HG03432 (cell line): Measurements from ENCODE around the gene PCDHA4.
"Not testable (repeated sequence)": the region's sequence is repeated elsewhere in the genome, so short reads cannot be mapped to it uniquely, and the experiment has no call there.

Experiments
- ATAC-seq: cut with Tn5 transposase; IDR thresholded peaks from one replicate; pipeline ENCODE4 v1.9.1; 2021; ENCODE audit warnings: mild to moderate bottlenecking, moderate library complexity; ENCODE audit not compliant: unreplicated experiment

Gene PCDHA4

GRCh38 chr5:140821375-140822280 lies 14.8 kb downstream of the PCDHA4 start, which contains the start of gene PCDHA5:
TSS of gene PCDHA5 (plus strand) at chr5:140821613.
- no peak for ATAC-seq

DNA sequence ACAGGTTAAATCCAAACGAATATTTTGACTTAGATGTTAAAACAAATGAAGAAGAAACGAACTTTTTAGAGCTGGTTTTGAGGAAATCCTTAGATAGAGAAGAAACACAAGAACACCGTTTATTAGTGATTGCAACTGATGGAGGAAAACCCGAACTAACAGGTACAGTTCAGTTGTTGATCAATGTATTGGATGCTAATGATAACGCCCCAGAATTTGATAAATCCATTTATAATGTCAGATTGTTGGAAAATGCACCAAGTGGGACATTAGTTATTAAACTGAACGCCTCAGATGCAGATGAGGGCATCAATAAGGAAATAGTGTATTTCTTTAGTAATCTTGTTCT lies 15.4 kb downstream of the PCDHA4 start:
- no peak for ATAC-seq

- not testable (repeated sequence) for ATAC-seq
These were observed 16.1 kb downstream of the PCDHA4 start for GRCh38 chr5:140822969-140823368.

DNA sequence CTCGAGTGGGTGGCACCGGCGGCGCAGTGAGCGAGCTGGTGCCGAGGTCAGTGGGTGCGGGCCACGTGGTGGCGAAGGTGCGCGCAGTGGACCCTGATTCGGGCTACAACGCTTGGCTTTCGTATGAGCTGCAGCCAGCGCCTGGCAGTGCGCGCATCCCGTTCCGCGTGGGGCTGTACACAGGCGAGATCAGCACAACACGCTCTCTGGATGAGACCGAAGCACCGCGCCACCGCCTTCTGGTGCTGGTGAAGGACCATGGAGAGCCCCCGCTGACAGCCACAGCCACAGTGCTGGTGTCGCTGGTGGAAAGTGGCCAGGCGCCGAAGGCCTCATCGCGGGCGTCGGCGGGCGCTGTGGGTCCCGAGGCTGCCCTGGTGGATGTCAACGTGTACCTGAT lies 16.6 kb downstream of the PCDHA4 start:
- no peak for ATAC-seq

DNA sequence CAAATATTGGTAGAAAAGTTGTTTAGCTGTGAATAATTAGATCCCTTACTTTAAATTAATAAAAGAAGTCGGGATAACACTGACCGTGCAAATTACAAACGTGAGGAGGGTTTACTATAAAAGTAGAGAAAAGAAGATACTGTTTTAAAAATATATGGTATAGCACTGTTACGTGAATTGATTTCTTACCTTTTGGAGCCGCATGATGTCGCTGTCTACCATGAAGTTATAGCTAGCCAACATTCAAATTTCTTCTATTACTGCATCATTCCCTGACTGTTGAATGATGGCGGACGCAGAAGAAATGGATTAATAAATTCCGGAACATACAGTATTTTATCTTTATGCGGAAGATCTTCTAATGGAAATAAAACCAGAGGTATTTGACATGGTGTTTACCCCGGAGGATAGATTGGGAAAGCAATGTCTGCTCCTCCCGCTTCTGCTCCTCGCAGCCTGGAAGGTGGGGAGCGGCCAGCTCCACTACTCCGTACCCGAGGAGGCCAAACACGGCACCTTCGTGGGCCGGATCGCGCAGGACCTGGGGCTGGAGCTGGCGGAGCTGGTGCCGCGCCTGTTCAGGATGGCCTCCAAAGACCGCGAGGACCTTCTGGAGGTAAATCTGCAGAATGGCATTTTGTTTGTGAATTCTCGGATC lies 21.0 kb downstream of the PCDHA4 start, which contains the start of gene PCDHA6:
PCDHA6 (plus strand) TSS at position 257 of the 658 bp plus-strand sequence; CDS start at position 389, 132 bp downstream.
- no peak for ATAC-seq

DNA sequence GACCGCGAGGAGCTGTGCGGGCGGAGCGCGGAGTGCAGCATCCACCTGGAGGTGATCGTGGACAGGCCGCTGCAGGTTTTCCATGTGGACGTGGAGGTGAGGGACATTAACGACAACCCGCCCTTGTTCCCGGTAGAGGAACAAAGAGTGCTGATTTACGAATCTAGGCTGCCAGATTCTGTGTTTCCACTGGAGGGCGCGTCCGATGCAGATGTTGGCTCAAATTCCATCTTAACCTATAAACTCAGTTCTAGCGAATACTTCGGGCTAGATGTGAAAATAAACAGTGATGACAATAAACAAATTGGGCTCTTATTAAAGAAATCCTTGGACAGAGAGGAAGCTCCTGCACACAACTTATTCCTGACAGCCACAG lies 21.5 kb downstream of the PCDHA4 start:
- no peak for ATAC-seq

GRCh38 chr5:140829511-140830501 lies 22.9 kb downstream of the PCDHA4 start:
- not testable (repeated sequence) for ATAC-seq

DNA sequence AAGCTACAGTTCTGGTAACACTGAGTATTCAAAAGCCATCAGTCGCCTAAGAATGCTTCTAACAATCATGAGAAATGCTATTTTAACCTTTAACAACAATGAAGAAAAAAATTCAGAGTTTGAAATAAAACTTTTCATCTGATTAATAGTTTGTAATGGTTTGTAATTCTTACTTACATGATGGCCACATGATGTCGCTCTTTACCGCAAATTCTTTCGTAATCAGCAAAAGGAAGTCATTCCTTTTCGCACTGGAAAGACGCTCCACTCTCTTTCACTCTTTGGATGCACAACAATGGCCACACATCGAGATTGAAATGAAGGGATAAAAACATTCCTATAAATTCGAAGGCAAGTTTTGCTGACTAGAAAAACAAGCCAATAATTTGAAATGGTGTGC lies 27.1 kb downstream of the PCDHA4 start, which contains the start of gene PCDHA7:
PCDHA7 (plus strand) TSS at position 277 of the 400 bp plus-strand sequence; CDS start at position 392, 115 bp downstream.
- no peak for ATAC-seq

DNA sequence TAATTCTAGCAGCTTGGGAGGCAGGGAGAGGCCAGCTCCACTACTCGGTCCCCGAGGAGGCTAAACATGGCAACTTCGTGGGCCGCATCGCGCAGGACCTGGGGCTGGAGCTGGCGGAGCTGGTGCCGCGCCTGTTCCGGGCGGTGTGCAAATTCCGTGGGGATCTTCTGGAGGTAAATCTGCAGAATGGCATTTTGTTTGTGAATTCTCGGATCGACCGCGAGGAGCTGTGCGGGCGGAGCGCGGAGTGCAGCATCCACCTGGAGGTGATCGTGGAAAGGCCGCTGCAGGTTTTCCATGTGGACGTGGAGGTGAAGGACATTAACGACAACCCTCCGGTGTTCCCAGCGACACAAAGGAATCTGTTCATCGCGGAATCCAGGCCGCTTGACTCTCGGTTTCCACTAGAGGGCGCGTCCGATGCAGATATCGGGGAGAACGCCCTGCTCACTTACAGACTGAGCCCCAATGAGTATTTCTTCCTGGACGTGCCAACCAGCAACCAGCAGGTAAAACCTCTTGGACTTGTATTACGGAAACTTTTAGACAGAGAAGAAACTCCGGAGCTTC lies 27.7 kb downstream of the PCDHA4 start:
- ATAC-seq = not testable (repeated sequence)

DNA sequence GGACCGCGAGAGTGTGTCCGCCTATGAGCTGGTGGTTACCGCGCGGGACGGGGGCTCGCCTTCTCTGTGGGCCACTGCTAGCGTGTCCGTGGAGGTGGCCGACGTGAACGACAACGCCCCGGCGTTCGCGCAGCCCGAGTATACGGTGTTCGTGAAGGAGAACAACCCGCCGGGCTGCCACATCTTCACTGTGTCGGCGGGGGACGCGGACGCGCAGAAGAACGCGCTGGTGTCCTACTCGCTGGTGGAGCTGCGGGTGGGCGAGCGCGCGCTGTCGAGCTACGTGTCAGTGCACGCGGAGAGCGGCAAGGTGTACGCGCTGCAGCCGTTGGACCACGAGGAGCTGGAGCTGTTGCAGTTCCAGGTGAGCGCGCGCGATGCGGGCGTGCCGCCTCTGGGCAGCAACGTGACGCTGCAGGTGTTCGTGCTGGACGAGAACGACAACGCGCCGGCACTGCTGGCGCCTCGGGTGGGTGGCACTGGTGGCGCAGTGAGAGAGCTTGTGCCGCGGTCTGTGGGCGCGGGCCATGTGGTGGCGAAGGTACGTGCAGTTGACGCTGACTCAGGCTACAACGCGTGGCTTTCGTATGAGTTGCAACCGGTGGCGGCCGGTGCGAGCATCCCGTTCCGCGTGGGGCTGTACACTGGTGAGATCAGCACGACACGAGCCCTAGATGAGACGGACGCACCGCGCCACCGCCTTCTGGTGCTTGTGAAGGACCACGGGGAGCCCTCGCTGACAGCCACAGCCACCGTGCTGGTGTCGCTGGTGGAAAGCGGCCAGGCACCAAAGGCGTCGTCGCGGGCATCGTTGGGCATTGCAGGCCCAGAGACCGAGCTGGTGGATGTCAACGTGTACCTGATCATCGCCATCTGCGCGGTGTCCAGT lies 29.0 kb downstream of the PCDHA4 start:
- no peak for ATAC-seq

- no peak for ATAC-seq
These were observed 34.4 kb downstream of the PCDHA4 start, which contains the start of gene PCDHA8 for GRCh38 chr5:140840978-140841962. TSS of gene PCDHA8 (plus strand) at chr5:140841187. CDS start at chr5:140841322, 135 bp downstream.

- no peak for ATAC-seq
These were observed 36.2 kb downstream of the PCDHA4 start for GRCh38 chr5:140842798-140843733.

DNA sequence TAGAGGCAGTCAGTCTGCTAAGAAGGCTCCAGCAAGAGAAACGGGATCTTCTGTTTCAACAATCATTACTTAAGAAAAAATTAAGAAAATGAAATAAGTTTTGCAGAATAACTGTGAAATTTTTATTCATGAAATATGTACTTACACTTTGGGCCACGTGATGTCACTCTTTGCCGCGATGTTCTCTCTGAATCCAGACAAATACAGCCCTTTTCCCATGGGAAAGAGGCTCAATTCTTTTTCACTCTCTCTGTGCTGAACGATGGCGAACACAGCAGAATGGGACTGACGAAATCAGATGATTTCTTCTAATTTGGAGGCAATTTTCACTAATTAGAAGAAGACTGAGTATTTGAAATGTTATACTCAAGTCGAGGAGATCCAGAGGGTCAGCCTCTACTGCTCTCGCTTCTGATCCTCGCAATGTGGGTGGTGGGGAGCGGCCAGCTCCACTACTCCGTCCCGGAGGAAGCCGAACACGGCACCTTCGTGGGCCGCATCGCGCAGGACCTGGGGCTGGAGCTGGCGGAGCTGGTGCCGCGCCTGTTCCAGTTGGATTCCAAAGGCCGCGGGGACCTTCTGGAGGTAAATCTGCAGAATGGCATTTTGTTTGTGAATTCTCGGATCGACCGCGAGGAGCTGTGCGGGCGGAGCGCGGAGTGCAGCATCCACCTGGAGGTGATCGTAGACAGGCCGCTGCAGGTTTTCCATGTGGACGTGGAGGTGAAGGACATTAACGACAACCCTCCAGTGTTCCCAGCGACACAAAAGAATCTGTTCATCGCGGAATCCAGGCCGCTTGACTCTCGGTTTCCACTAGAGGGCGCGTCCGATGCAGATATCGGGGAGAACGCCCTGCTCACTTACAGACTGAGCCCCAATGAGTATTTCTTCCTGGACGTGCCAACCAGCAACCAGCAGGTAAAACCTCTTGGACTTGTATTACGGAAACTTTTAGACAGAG lies 41.6 kb downstream of the PCDHA4 start, which contains the start of gene PCDHA9:
PCDHA9 (plus strand) TSS at position 244 of the 964 bp plus-strand sequence; CDS start at position 358, 114 bp downstream.
- not testable (repeated sequence) for ATAC-seq

DNA sequence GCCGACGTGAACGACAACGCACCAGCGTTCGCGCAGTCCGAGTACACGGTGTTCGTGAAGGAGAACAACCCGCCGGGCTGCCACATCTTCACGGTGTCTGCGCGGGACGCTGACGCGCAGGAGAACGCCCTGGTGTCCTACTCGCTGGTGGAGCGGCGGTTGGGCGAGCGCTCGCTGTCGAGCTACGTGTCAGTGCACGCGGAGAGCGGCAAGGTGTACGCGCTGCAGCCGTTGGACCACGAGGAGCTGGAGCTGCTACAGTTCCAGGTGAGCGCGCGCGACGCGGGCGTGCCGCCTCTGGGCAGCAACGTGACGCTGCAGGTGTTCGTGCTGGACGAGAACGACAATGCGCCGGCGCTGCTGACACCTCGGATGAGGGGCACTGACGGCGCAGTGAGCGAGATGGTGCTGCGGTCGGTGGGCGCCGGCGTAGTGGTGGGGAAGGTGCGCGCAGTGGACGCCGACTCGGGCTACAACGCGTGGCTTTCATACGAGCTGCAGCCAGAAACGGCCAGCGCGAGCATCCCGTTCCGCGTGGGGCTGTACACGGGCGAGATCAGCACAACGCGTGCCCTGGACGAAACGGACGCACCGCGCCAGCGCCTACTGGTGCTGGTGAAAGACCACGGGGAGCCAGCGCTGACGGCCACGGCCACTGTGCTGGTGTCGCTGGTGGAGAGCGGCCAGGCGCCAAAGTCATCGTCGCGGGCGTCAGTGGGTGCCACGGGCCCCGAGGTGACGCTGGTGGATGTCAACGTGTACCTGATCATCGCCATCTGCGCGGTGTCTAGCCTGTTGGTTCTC lies 43.2 kb downstream of the PCDHA4 start:
- ATAC-seq = not testable (repeated sequence)
